Gastroesophageal sphincter (tissue), 3 donors: ENCODE measurements around the gene BMP5.

Experiments used
- CTCF ChIP-seq, 4 experiments: fragments of 200-600 bp in 2 of 4; fragments of 450-650 bp in 2 of 4; sonication (generic) in 1 of 4; IDR thresholded peaks; one replicate each; pipeline ENCODE4 v1.5.1; 2017 to 2019; ENCODE audit warnings: antibody characterized with exemption in 4 of 4, mild to moderate bottlenecking in 2 of 4, moderate library complexity in 2 of 4
- POLR2A ChIP-seq, 2 donors: fragments of 450-650 bp; IDR thresholded peaks; one replicate each; pipeline ENCODE4 v1.6.1; 2017; ENCODE audit warnings: antibody characterized with exemption in 2 of 2, mild to moderate bottlenecking in 2 of 2, moderate library complexity in 1 of 2

- TF ChIP-seq POLR2A (IDR thresholded peaks at IDR 0.05) (no peak), CTCF (IDR thresholded peaks at IDR 0.05) (no peak)
Observed at GRCh38 chr6:55708711-55709110, 166.7 kb downstream of the BMP5 start.
